ENCODE data around the gene B4GALT2. TPM values are rescaled to one million over a fixed set of nuclear protein-coding genes. Genes with fewer than 3 reads are reported as not detected.

B4GALT2 gene
- total RNA-seq, 1 donor from 2014 or later, result 56.6 TPM

- no peaks in the 10 kb centered on the region for H3K79me2 ChIP-seq (ENCODE audit: insufficient read depth, low read length)
- FAIRE-seq, result no peak
- no peak overlapping the region for H3K27ac ChIP-seq (ENCODE audit: low read depth, low read length)
- no peak overlapping the region for H3K27ac Mint-ChIP-seq (ENCODE audit: unreplicated experiment)
- H3K27me3 Mint-ChIP-seq (ENCODE audit: low read depth, unreplicated experiment), result peaks cover 5% of the 10 kb centered on the region
- H3K9me3 Mint-ChIP-seq (ENCODE audit: unreplicated experiment), result no peaks in the 10 kb centered on the region
- DNase-seq (ENCODE audit: low read depth), result no peak
- H3K9me3 ChIP-seq (ENCODE audit: insufficient read depth, low read depth, low read length), result no peaks in the 10 kb centered on the region
- no peak overlapping the region for H2AFZ ChIP-seq (ENCODE audit: low read depth, low read length)
- no peaks in the 10 kb centered on the region for H4K20me1 ChIP-seq (ENCODE audit: insufficient read depth, low read length)
- H3K4me1 ChIP-seq (ENCODE audit: insufficient read depth, low read length), result peaks cover 14% of the 10 kb centered on the region
- TF ChIP-seq EZH2 (IDR thresholded peaks at IDR 0.05; ENCODE audit: insufficient read depth, low read length) (no peak), CTCF (IDR thresholded peaks at IDR 0.05; ENCODE audit: insufficient read depth, low read depth, low read length) (no peak)
- no peaks in the 10 kb centered on the region for H3K36me3 ChIP-seq (ENCODE audit: insufficient read depth, low read length)
- no peaks in the 10 kb centered on the region for H3K27me3 ChIP-seq (ENCODE audit: insufficient read depth, low read length)
- no peak overlapping the region for H3K9ac ChIP-seq (ENCODE audit: low read length)
- H3K4me3 Mint-ChIP-seq (ENCODE audit: unreplicated experiment), result no peak overlapping the region
- H3K4me3 ChIP-seq (ENCODE audit: insufficient read depth, low read depth, low read length), result no peak overlapping the region
- peaks cover 26% of the 10 kb centered on the region for H3K36me3 Mint-ChIP-seq (ENCODE audit: low read depth, unreplicated experiment)
- no peak overlapping the region for H3K4me2 ChIP-seq (ENCODE audit: low read length)
- peaks cover 16% of the 10 kb centered on the region for H3K4me1 Mint-ChIP-seq (ENCODE audit: low read depth, unreplicated experiment)
These were observed 46.0 kb downstream of the B4GALT2 start for GRCh38 chr1:44024903-44025525.

DNA sequence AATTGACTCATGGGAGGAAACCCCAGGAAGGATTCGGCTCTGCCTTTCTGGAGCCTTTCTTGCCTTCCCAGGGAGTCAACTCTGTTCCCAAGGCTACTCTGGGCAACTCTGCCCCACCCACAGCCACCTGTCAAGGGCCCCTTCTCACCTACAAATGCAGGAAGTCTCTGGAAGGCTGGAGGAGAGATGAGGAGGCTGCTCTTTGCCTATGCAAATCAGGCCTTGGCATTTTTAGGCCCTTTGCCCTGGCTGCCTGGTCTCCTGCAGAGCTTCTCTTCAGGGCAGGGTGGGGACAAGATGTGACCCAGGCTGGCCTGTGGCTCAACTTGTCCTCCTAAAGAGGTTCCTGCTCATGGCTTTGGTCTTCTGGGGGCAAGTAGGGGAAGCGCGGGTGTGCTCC lies 46.8 kb downstream of the B4GALT2 start:
- FAIRE-seq (no peak), DNase-seq (ENCODE audit: low read depth) (no peak)
- Mint-ChIP-seq H3K4me1 (ENCODE audit: low read depth, unreplicated experiment) (peaks cover 16% of the 10 kb centered on the region), H3K27me3 (ENCODE audit: low read depth, unreplicated experiment) (peaks cover 5% of the 10 kb centered on the region), H3K36me3 (ENCODE audit: low read depth, unreplicated experiment) (peaks cover 23% of the 10 kb centered on the region), H3K4me3 (ENCODE audit: unreplicated experiment) (no peak overlapping the region), H3K27ac (ENCODE audit: unreplicated experiment) (no peak overlapping the region), H3K9me3 (ENCODE audit: unreplicated experiment) (no peaks in the 10 kb centered on the region)
- no peaks in the 10 kb centered on the region for H3K36me3 ChIP-seq (ENCODE audit: insufficient read depth, low read length)
- no peak overlapping the region for H2AFZ ChIP-seq (ENCODE audit: low read depth, low read length)
- H3K4me3 ChIP-seq (ENCODE audit: insufficient read depth, low read depth, low read length), result no peak overlapping the region
- H3K9ac ChIP-seq (ENCODE audit: low read length), result no peak overlapping the region
- no peak overlapping the region for H3K4me2 ChIP-seq (ENCODE audit: low read length)
- no peaks in the 10 kb centered on the region for H4K20me1 ChIP-seq (ENCODE audit: insufficient read depth, low read length)
- no peaks in the 10 kb centered on the region for H3K79me2 ChIP-seq (ENCODE audit: insufficient read depth, low read length)
- H3K9me3 ChIP-seq (ENCODE audit: insufficient read depth, low read depth, low read length), result no peaks in the 10 kb centered on the region
- no peaks in the 10 kb centered on the region for H3K27me3 ChIP-seq (ENCODE audit: insufficient read depth, low read length)
- no peak overlapping the region for H3K27ac ChIP-seq (ENCODE audit: low read depth, low read length)
- H3K4me1 ChIP-seq (ENCODE audit: insufficient read depth, low read length), result peaks cover 15% of the 10 kb centered on the region
- TF ChIP-seq EZH2 (IDR thresholded peaks at IDR 0.05; ENCODE audit: insufficient read depth, low read length), result no peak
- TF ChIP-seq CTCF (IDR thresholded peaks at IDR 0.05; ENCODE audit: insufficient read depth, low read depth, low read length), result no peak

- no peak overlapping the region for H3K4me2 ChIP-seq (ENCODE audit: low read length)
- no peak overlapping the region for H3K4me3 ChIP-seq (ENCODE audit: insufficient read depth, low read depth, low read length)
- H3K36me3 ChIP-seq (ENCODE audit: insufficient read depth, low read length), result no peaks in the 10 kb centered on the region
- DNase-seq (ENCODE audit: low read depth), result no peak
- H3K27ac Mint-ChIP-seq (ENCODE audit: unreplicated experiment), result no peak overlapping the region
- peaks cover 15% of the 10 kb centered on the region for H3K4me1 ChIP-seq (ENCODE audit: insufficient read depth, low read length)
- H3K9ac ChIP-seq (ENCODE audit: low read length), result no peak overlapping the region
- peaks cover 19% of the 10 kb centered on the region for H3K36me3 Mint-ChIP-seq (ENCODE audit: low read depth, unreplicated experiment)
- H3K27me3 ChIP-seq (ENCODE audit: insufficient read depth, low read length), result no peaks in the 10 kb centered on the region
- no peak for TF ChIP-seq EZH2 (IDR thresholded peaks at IDR 0.05; ENCODE audit: insufficient read depth, low read length)
- no peak for TF ChIP-seq CTCF (IDR thresholded peaks at IDR 0.05; ENCODE audit: insufficient read depth, low read depth, low read length)
- H3K27ac ChIP-seq (ENCODE audit: low read depth, low read length), result no peak overlapping the region
- H4K20me1 ChIP-seq (ENCODE audit: insufficient read depth, low read length), result no peaks in the 10 kb centered on the region
- peaks cover 16% of the 10 kb centered on the region for H3K4me1 Mint-ChIP-seq (ENCODE audit: low read depth, unreplicated experiment)
- FAIRE-seq, result no peak
- no peaks in the 10 kb centered on the region for H3K79me2 ChIP-seq (ENCODE audit: insufficient read depth, low read length)
- no peak overlapping the region for H2AFZ ChIP-seq (ENCODE audit: low read depth, low read length)
- peaks cover 5% of the 10 kb centered on the region for H3K27me3 Mint-ChIP-seq (ENCODE audit: low read depth, unreplicated experiment)
- no peaks in the 10 kb centered on the region for H3K9me3 Mint-ChIP-seq (ENCODE audit: unreplicated experiment)
- no peak overlapping the region for H3K4me3 Mint-ChIP-seq (ENCODE audit: unreplicated experiment)
- no peaks in the 10 kb centered on the region for H3K9me3 ChIP-seq (ENCODE audit: insufficient read depth, low read depth, low read length)
These were observed 48.3 kb downstream of the B4GALT2 start for GRCh38 chr1:44027320-44027719.
